Renal cortex interstitium (tissue), 11 donors: ENCODE data around the gene COPZ1. TPM values are rescaled to one million over a fixed set of nuclear protein-coding genes. Genes with fewer than 3 reads are reported as not detected.

Source experiments
- DNase-seq, 11 donors: peaks; one replicate each; pipeline ENCODE4 v3.0.0-alpha.2; 2013; ENCODE audit warnings: low read depth in 9 of 11, low spot score in 4 of 11; ENCODE audit errors: extremely low read depth in 1 of 11
- polyA plus RNA-seq, 3 donors: library from polyadenylated mRNA; unstranded; fragments of 120-200 nt; gene quantifications; one replicate each; pipeline ENCODE4 v1.2.1, GENCODE V29; 2013; ENCODE audit not compliant: insufficient read length in 3 of 3

Gene COPZ1
- polyA plus RNA-seq, 3 donors: 207 to 240 (median 219) TPM

DNA sequence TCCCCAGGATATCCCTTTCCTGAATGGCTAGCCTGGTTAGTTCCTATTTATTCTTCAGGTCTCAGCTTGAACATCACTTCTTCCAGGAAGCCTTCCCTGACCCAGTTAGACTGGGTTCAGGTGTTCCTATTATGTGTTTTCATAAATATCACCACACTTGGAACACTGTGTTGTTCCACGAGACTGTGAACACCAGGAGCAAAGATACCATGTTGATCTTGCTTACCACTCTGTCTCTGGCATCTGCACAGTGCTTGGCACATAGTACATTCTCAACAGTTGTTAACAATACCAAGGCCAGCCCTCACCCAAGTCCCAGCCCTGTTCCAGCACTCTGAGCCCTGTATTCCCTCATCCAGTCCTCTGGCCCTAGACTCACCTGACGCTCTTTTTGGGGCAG, 73.3 kb downstream of the COPZ1 start:
- DNase-seq: no peak

DNA sequence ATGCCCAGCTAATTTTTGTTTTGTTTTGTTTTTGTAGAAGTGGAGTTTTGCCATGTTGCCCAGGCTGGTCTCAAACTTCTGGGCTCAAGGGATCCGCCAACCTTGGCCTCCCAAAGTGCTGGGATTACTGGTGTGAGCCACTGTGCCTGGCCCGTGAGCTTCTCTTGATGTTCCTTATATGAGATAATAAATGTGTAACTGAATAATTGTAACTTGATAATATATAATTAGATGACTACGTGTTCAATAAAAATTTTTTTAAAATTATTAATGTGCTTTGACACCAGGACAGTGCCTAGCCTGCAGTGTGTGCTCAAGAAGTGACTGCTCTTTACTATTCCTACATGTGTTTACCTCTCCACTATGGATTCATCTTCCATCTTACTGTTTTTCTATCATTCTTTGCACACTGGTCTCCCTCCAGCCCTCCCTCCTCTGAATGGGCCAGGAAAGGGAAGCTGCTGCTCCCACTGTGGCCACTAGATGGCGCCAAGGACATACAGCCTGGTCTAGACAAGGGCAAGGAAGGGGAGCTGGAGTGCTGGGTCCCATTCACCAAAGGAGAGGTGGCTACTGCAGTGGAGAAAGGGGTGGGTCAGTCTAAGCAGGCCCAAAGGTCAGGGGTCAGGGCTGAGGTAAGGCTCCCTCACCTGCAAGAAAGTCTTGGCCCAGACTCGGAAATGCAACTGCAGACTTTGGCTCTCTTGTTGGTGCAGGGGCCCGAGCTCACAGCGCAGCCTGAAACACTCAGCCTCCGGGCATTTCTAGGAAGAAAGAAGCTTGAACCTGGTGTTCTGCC, 74.3 kb downstream of the COPZ1 start:
- DNase-seq: peak in 9 of 11 donors; percentile 69 to 82 (median 77)

GRCh38 chr12:54401119-54401518, 76.2 kb downstream of the COPZ1 start:
- no peak for DNase-seq

Other genes with a start within 250 kb of the COPZ1 start
- gene SMUG1, start 136.1 kb upstream of the COPZ1 start, polyA plus RNA-seq: 10 to 100 TPM; 29.2 to 37.4 (median 31.2) TPM
- 100 to 1,000 TPM; 116 to 138 (median 129) TPM for gene CBX5, start 45.0 kb upstream of the COPZ1 start, polyA plus RNA-seq
- 1,000 to 10,000 TPM; 3,334 to 4,179 (median 3,887) TPM for gene HNRNPA1, start 44.4 kb upstream of the COPZ1 start, polyA plus RNA-seq
- gene NFE2, start 24.1 kb upstream of the COPZ1 start, polyA plus RNA-seq: 1 to 10 TPM; 2.0 to 3.7 (median 2.3) TPM
- gene GPR84, start 39.4 kb downstream of the COPZ1 start, polyA plus RNA-seq: under 1 TPM; 0.07 to 0.45 (median 0.20) TPM
- 10 to 100 TPM in 2 of 3 donors, 1 to 10 TPM in 1; 7.7 to 12.9 (median 12.5) TPM for gene ZNF385A, start 59.6 kb downstream of the COPZ1 start, polyA plus RNA-seq
- 10 to 100 TPM; 41.1 to 50.6 (median 42.1) TPM for gene ITGA5, start 94.1 kb downstream of the COPZ1 start, polyA plus RNA-seq
- 1 to 10 TPM in 1 of 3 donors, under 1 TPM in 1, not detected in 1; 0.12 to 1.4 TPM for gene GTSF1, start 148.5 kb downstream of the COPZ1 start, polyA plus RNA-seq
- 1 to 10 TPM; 3.4 to 4.5 (median 3.4) TPM for gene NCKAP1L, start 172.6 kb downstream of the COPZ1 start, polyA plus RNA-seq
- 1 to 10 TPM; 8.0 to 9.1 (median 8.3) TPM for gene PDE1B, start 224.5 kb downstream of the COPZ1 start, polyA plus RNA-seq